ENCODE data around the gene DTX2.
"Not testable (repeated sequence)": the region's sequence is repeated elsewhere in the genome, so short reads cannot be mapped to it uniquely, and the experiment has no call there.

- TF ChIP-seq, protein P1, sequence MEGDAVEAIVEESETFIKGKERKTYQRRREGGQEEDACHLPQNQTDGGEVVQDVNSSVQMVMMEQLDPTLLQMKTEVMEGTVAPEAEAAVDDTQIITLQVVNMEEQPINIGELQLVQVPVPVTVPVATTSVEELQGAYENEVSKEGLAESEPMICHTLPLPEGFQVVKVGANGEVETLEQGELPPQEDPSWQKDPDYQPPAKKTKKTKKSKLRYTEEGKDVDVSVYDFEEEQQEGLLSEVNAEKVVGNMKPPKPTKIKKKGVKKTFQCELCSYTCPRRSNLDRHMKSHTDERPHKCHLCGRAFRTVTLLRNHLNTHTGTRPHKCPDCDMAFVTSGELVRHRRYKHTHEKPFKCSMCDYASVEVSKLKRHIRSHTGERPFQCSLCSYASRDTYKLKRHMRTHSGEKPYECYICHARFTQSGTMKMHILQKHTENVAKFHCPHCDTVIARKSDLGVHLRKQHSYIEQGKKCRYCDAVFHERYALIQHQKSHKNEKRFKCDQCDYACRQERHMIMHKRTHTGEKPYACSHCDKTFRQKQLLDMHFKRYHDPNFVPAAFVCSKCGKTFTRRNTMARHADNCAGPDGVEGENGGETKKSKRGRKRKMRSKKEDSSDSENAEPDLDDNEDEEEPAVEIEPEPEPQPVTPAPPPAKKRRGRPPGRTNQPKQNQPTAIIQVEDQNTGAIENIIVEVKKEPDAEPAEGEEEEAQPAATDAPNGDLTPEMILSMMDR (IDR thresholded peaks at IDR 0.05), result not testable (repeated sequence)
- TF ChIP-seq EP300 (IDR thresholded peaks at IDR 0.05), result not testable (repeated sequence)
These were observed 55.4 kb downstream of the DTX2 start for GRCh38 chr7:76516932-76517331.
